Measurements from ENCODE around the gene APP.
A peak's percentile ranks its signal among the peaks of the same experiment; 100 is the strongest.
"Not testable (repeated sequence)": the region's sequence is repeated elsewhere in the genome, so short reads cannot be mapped to it uniquely, and the experiment has no call there.

The APP gene

GRCh38 chr21:26099610-26100219 is 70.9 kb downstream of the APP start:
- DNase-seq (ENCODE audit: low read depth in 2 of 2): peak; percentile 68 to 70

DNA sequence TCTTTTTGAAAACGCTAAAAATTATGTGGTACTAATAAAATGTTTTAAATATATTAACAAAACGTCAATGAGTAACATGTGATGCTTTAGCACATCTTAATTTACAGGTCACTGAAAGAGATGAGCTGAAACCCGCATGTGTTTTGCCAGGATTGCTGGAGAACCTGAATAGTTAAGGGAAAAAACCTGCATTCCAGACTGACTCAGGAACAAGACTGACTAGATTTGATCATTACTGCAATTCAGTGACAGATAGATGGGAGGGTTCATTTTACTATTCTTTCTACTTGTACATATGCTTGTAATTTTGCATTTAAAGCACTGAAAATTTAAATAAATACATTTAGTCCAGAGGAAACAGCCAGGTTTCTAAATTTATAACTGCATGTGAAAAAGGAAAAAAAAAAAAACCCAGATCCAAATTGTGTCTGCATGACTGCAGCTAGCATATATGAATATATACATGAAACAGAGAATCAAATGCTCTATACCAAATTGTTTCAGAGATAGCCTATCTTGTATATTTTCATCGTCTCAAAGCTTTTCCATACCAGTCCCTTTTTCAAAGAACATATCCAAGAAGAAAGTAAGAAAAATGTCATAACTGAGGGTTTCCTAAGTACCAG is 71.7 kb downstream of the APP start:
- DNase-seq (ENCODE audit: low read depth in 2 of 2): peak in 1 of 2 experiments; percentile 24

- DNase-seq (ENCODE audit: low read depth in 2 of 2): no peak
Observed at GRCh38 chr21:26097475-26097874, 73.1 kb downstream of the APP start.

DNA sequence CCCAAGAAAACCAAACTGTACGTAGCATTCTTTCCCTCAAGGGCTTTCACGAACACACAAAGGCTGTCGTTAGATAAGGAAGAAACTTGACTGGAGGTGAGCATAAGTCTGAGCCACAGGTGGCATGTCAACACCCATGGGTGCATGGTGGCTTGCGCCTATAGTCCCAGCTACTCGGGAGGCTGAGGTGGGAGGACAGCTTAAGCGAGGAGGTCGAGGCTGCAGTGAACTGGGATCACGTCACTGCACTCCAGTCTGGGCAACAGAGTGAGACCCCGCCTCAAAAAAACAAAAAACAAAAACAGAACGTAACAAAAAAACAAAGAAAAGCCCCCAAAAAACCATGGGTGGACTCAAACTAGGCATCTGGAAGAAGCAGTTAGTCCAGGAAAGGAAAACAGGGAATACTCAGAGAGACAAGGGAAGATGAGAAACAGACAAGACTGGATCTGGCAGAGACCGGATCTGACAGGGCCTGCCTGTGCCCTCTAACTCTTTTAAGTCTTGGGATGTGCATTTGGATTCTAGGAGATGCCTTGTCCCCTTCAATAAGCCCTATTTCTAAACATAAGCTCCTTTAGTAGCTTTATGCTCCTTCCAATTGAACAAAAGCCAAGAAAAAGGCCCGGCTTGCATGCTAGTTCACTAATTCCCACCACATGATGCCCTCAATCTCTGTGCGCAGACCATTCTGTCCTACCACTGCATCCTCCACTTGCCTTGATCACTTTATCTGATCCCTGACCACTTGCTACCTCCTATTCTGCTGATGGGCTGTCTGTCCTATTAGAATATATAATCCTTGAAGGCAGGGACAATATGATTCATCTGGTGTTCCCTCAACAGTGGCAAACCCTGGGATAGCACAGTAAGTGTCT is 73.8 kb downstream of the APP start:
- no peak for DNase-seq (ENCODE audit: low read depth in 2 of 2)

GRCh38 chr21:26095131-26095530 is 75.4 kb downstream of the APP start:
- DNase-seq (ENCODE audit: low read depth in 2 of 2): no peak

GRCh38 chr21:26093122-26093521 is 77.4 kb downstream of the APP start:
- no peak for DNase-seq (ENCODE audit: low read depth in 2 of 2)

DNA sequence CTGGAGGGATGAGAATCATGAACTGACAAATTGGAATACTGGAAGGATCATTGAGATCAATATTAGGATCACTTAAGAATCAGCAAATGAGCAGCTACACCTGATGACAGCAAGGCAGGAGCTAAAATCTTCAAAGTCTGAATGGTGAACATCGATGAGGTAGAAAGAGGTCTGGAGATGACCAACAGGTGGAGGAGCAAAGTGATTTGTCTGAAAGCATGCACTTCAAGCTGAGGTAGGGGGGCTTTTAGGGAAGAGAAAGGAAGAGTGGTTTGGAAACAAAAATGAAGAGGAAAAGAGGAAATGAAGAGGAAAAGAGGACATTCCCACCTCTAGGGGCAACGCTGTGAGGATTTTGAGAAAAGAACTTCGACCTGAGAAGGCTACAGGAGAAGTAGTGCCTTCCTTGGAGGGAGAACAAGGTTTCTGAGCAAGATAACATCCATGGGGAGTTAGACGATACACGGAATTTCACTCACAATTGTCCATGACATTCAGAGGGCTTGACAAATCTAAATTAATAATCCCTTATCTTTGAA is 79.0 kb downstream of the APP start:
- no peak for DNase-seq (ENCODE audit: low read depth in 2 of 2)

DNA sequence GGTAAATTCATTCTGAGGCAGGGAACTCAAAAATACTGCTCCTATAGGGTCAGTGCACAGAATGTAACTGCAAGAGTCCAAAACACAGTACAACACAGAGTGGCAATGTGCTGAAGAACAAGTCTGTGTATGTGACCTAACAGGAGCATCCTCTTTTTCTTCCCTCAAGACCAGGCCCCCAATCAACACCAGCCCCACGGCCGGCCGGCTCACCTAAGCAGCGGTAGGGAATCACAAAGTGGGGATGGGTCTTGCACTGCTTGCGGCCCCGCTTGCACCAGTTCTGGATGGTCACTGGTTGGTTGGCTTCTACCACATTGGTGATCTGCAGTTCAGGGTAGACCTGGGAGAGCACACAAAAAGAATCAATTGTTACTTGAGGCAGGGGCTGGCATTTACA is 80.8 kb downstream of the APP start:
- DNase-seq (ENCODE audit: low read depth in 2 of 2): no peak

GRCh38 chr21:26087223-26087918 is 83.2 kb downstream of the APP start:
- DNase-seq (ENCODE audit: low read depth in 2 of 2): no peak

GRCh38 chr21:26085882-26086281 is 84.7 kb downstream of the APP start:
- no peak for DNase-seq (ENCODE audit: low read depth in 2 of 2)

DNA sequence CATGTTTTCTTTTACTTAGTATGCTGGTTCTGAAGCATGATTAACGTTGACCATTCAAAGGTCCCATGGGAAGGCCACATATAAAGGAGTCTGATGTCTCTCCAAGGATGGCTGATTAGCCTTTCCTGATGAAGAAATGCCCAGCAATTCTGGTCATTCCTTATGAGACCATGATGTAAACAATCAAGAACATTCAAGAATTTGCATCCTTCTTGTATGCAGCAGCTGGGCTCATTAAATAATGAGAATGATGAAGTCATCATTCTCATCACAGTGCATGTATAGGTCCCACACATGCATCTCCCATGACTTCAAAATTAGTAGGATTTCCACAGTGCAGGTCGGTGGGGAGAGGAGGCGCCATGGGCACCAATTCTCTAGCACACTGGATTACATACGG is 85.4 kb downstream of the APP start:
- no peak for DNase-seq (ENCODE audit: low read depth in 2 of 2)

- no peak for DNase-seq (ENCODE audit: low read depth in 2 of 2)
Observed at GRCh38 chr21:26082549-26082948, 88.0 kb downstream of the APP start.

DNA sequence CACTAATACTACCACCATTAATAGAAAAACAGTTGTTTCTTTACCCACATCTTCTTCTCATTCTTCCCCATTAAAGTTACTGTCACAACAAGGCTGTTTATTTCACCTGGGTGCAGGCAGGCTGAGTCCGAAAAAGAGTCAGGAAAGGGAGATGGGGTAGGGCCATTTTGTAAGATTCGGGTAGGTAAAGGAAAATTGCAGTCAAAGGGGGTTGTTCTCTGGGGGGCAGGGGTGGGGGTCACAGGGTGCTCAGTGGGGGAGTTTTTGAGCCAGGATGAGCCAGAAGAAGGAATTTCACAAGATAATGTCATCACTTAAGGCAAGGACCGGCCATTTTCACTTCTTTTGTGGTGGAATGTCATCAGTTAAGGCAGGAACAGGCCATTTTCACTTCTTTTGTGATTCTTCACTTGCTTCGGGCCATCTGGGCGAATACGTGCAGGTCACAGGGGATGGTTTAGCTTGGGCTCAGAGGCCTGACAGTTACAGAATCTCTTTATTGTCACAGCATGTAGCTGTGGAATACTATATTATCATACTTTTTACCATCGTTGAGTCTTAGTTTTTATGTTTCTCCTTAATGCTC is 89.3 kb downstream of the APP start:
- not testable (repeated sequence) for DNase-seq (ENCODE audit: low read depth in 2 of 2)

DNA sequence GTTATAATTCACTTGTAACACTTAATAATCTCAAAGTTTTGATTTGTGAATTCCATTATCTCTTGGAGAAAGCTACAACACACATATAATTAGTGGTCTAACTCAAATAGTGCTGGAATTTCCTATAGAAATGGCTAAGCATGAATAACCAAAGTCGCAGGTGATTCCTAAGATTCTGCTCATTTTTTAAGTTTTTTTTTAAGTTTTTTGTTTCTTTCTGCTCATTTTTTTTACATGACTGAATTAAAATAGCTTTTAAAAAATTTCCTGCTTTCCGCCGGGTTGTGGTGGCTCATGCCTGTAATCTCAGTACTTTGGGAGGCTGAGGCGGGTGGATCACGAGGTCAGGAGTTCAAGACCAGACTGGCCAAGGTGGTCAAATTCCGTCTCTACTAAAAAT is 90.4 kb downstream of the APP start:
- no peak for DNase-seq (ENCODE audit: low read depth in 2 of 2)

DNA sequence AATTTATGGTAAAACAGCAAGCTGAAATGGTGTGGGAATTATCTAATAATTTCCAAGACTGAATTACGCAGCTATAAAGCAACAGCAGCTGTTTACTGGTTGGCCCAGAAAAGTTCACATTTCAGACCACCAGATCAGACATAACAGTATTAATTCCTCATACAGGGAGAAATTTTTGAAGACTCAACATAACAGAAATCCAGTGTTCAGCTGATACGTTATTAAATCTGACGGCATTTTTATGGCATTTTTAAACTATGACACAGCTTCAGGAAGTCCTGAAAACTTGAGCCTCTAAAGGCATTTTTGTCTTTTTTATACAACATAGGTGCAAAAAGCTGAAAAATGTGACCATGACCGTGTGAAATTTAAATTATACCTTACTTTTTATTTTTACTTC is 91.2 kb downstream of the APP start:
- peak; percentile 28 to 37 for DNase-seq (ENCODE audit: low read depth in 2 of 2)

- DNase-seq (ENCODE audit: low read depth in 2 of 2): no peak
Observed at GRCh38 chr21:26077521-26077920, 93.0 kb downstream of the APP start.

DNA sequence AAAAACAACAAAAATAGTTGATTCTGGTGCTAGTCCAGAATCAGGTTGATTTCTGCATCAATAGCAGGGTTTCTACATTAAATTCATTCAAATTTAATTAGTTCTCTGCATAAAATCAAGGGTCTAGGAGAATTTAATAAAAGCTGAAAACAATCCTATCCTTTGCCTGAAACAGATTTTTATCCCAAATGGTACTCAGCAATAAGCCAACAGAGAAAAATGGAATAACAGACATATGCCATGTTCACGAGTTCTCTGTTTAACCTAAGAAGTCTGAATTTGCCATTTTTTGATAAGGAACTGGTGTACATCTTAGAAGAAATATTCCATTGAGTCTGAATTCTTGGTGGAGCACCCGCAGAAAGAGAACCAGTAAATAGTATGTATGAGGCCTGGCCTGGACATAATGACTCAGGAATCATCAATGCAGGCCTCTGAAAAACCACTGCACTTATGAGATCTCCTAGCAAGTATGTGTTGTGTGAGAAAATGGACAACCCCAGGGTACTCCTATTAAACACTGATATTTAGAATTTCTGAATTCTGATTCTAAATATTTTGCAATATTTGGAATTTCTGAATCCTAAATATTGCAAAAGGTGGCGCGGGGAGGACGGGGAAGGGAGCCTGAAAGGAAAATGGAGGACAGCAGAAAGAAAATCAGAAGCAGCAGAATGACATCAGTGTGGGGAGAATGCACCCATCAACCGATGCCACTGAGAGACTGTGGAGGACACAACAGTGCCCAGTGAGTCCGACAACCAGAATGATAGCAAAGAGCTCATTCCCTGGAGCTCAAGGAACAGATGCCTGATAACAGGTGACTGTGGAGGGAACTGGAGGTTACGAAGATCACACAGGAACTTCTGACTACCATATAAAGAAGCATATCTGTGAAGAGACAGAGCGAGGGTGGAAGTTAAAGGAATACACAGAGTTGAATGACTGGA is 97.6 kb downstream of the APP start:
- DNase-seq (ENCODE audit: low read depth in 2 of 2): peak; percentile 32 to 39

DNA sequence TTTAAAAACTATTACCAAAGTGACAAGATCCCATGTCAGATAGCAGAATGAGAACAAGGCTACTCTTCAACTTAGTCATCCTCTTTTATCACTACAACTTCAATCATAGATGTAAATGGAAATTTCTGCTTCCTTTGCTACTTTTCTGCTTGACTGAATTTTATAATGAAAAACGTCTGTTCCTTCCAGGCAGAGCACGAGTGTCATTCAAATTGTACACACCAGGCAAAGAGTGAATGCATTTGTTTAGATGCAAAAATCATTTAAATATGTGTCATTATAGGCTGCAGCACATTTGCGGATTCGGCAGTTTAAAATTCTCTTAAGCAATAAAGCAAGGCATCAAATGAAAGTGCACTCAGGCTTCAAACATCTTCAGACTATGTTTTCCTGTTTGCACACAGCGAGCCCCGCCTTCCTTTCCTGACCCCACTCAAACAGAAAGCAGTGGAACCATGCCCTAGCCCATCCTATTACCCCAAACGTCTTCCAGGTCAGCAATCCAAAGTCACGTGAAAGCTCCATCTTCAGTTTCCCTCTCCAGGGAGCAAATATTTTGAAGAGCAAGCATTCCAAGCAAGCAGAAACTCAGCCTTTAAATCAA is 99.6 kb downstream of the APP start:
- DNase-seq (ENCODE audit: low read depth in 2 of 2): peak; percentile 53 to 56

DNA sequence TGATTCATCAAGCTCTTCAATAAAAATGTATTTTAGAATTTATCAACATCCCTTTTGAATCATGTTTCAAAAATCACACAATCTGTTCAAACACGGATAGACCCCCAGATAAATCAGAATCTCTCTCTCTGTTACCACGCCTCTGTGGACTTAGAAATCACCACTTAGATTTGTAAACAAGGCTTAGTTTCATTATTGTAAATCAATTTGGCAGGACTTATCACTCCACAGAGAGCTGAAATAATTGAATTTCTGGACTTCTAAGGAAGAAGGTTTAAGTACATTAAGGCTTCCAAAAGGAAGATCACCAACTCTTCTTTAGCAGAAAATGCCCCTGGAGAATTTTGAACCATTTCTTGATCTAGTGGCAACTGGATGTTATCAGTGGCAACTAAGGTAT is 100.4 kb downstream of the APP start:
- DNase-seq (ENCODE audit: low read depth in 2 of 2): no peak

DNA sequence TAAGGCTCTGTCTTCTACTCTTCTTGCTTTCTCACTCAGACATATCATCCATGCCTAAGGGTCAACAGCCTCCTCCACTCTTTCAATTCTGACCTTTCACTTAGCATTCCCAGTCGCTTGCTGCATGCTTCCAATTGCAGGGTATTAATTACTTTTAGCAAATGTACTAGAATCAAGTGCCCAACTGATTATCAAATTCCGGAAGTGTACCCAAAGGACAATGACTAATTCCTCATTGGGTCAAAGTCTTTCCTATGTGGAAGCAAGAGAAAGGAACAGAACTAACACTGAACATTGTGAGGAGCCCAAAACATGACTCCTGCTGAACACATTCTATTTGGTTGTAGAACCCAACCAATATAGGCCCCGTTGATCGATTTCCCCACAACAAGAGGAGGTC is 101.8 kb downstream of the APP start:
- no peak for DNase-seq (ENCODE audit: low read depth in 2 of 2)

All from fibroblast of skin of left biceps (primary cell).